Activated CD4-positive, CD25-positive, alpha-beta regulatory T cell (primary cell): ENCODE results near the gene FHIP1A.

Experiments
- DNase-seq, 4 experiments: peaks; one replicate each; lab custom pipeline; 2025; lab: John Stamatoyannopoulos, UW

FHIP1A gene

GRCh38 chr4:151417766-151418376 is 8.9 kb downstream of the FHIP1A start:
- no peak for DNase-seq

- DNase-seq: no peak
Observed at GRCh38 chr4:151418385-151418784, 9.4 kb downstream of the FHIP1A start.

GRCh38 chr4:151418856-151419255 is 9.9 kb downstream of the FHIP1A start:
- DNase-seq: no peak

- no peak for DNase-seq
Observed at GRCh38 chr4:151420250-151420807, 11.4 kb downstream of the FHIP1A start.

GRCh38 chr4:151422854-151423253 is 13.9 kb downstream of the FHIP1A start:
- no peak for DNase-seq

- no peak for DNase-seq
Observed at GRCh38 chr4:151426513-151426912, 17.5 kb downstream of the FHIP1A start.

GRCh38 chr4:151427266-151427665 is 18.3 kb downstream of the FHIP1A start:
- DNase-seq: no peak

GRCh38 chr4:151428346-151428745 is 19.4 kb downstream of the FHIP1A start:
- no peak for DNase-seq

GRCh38 chr4:151429957-151430570 is 21.1 kb downstream of the FHIP1A start:
- no peak for DNase-seq

GRCh38 chr4:151430740-151431457 is 21.9 kb downstream of the FHIP1A start:
- no peak for DNase-seq

GRCh38 chr4:151431728-151432127 is 22.8 kb downstream of the FHIP1A start:
- DNase-seq: no peak

- DNase-seq: no peak
Observed at GRCh38 chr4:151432654-151433053, 23.7 kb downstream of the FHIP1A start.

- no peak for DNase-seq
Observed at GRCh38 chr4:151434183-151434860, 25.3 kb downstream of the FHIP1A start.

GRCh38 chr4:151436093-151436518 is 27.1 kb downstream of the FHIP1A start:
- DNase-seq: no peak

GRCh38 chr4:151437505-151437904 is 28.5 kb downstream of the FHIP1A start:
- DNase-seq: no peak

GRCh38 chr4:151438154-151438553 is 29.2 kb downstream of the FHIP1A start:
- DNase-seq: no peak

GRCh38 chr4:151439320-151439719 is 30.3 kb downstream of the FHIP1A start:
- DNase-seq: no peak

GRCh38 chr4:151442002-151442401 is 33.0 kb downstream of the FHIP1A start:
- DNase-seq: no peak

GRCh38 chr4:151443247-151443646 is 34.3 kb downstream of the FHIP1A start:
- no peak for DNase-seq

- no peak for DNase-seq
Observed at GRCh38 chr4:151443752-151444151, 34.8 kb downstream of the FHIP1A start.

- no peak for DNase-seq
Observed at GRCh38 chr4:151446208-151446607, 37.2 kb downstream of the FHIP1A start.

GRCh38 chr4:151454513-151454912 is 45.5 kb downstream of the FHIP1A start:
- no peak for DNase-seq
